Fibroblast of lung (primary cell): ENCODE data around the gene CFAP53.

Experiments used
- CTCF ChIP-seq, 2 donors: IDR thresholded peaks in 1 of 2; conservative IDR thresholded peaks in 1 of 2; 1 replicate in 1 of 2; 2 replicates in 1 of 2; pipeline ENCODE4 v1.5.1; 2011 to 2012; ENCODE audit warnings: low read length in 2 of 2, control low read depth in 1 of 2, inconsistent platforms in 1 of 2, low read depth in 1 of 2, mild to moderate bottlenecking in 1 of 2
- EZH2 ChIP-seq: IDR thresholded peaks from 2 replicates; pipeline ENCODE4 v1.5.1; 2012; ENCODE audit warnings: low read length, control low read depth, mild to moderate bottlenecking; ENCODE audit errors: missing control alignments

- TF ChIP-seq CTCF (conservative IDR thresholded peaks at IDR 0.05 in 1 of 2, IDR thresholded peaks at IDR 0.05 in 1 of 2; ENCODE audit: low read depth in 1 of 2, low read length in 2 of 2): no peak
- TF ChIP-seq EZH2: no peak
Measured at GRCh38 chr18:50232419-50232818, 33.9 kb downstream of the CFAP53 start.
